Measurements from ENCODE around the gene EPHB1.

Gene EPHB1

DNA sequence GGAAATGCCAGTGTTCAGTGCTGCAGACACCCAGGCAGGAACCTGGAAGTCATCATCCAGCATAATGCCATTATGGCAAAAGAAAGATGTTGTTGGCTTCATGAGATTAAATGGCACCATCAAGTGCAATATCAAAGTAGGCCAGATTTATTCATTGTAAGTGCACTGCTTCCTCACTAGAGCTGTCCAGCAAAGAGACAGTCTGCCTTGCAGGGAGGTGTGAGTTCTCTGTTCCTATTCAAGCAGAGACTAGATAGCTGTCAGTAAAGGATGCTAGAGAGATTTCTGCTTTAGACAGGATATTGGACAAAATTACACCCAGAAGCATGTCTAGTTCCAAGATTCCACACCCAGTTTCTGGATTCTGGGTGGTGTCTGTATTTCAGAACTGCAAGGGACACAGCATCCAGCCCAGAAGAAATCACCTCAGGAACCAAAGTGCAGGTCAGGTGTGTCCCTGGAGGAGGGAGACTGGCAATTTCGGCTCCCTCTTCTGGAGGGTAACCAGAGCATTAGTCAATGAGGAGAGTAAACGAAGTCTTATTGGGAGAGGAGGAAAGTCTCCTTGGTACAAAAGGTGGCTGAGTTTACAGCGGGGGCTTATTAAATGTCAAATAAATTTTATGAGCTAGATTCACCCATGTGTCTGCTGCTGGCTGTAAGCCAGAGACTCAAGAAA lies 377.3 kb downstream of the EPHB1 start:
- DNase-seq = no peak

DNA sequence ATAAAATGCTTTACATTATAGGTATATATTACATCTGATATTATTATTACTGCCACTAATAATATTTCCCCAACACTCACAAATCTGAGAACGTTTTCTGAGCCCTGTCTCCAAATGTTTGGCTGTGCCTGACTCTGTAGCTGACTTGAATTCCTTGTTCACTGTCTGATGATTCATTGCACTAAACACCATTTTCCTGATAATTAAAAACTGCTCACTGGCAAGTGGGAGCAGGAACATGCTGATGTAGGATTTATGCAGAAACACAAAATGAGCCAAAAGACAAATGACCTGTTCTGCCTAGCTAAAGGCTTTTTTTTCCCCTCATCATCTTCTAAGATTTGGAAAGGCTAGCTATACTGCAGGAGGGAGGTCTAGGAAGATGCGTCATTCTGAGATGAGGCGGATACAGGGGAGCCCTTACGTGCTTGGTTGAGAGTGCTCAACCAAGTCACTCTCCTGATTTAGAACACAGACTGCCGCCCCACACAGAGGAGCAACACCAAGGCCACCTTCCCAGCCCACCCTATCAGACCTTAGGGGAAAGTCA lies 380.7 kb downstream of the EPHB1 start:
- DNase-seq = no peak

DNA sequence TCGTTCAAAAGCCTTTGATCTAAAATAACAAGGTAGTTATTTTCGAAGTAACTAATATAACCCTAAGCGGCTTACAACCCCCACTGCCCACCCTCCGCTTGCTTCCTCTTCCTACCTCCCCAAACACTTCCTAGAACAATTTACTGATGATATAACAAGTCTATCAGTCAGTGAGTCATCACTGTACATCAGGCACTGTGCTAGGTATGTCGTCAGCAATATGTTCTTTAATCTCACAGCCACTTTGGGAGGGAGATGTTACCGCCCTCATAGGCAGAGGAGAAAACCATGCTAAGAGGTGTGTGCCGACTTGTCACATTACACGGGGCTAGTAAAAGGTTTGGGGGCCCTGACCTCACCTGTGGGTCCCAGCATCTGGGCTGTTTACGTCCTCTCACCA lies 381.8 kb downstream of the EPHB1 start:
- DNase-seq = no peak

DNA sequence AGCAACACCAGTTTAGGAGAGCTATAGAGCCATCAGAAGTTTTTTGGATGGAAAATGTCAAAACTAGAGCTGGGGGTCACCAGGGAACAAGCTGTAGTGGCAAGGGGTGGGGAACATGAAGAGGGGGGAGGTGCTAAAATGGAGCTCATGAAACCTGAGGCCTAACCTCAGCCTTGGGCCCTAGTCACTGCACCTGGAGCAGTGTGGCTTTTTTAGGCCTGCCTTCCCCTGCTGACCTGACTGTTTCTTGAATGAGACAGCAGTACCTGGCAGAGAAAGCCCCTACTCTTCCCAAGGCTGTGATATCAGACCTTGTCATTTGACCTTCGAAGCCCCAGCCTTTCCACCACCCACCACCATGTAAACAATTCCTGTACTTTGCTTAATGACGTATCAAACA lies 383.5 kb downstream of the EPHB1 start:
- no peak for DNase-seq

DNA sequence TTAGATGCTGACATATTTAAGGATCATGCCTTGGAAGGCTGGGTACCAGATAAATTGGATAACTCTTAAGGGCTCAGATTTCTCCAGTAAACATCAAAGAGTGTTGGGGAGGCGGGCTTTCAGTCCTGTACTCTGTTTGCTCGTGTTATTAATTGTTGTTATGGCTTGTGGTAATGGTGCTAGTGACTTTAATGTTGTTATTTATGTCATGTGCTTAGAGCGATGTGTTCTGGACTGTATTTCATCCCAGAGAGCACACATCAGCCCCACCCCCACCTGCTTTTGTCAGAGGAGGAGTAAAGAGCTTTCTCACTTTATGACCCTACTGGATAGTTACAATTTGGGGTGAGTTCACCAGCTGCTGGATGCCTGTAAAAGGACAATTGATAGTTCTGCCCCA lies 386.3 kb downstream of the EPHB1 start:
- DNase-seq = no peak

DNA sequence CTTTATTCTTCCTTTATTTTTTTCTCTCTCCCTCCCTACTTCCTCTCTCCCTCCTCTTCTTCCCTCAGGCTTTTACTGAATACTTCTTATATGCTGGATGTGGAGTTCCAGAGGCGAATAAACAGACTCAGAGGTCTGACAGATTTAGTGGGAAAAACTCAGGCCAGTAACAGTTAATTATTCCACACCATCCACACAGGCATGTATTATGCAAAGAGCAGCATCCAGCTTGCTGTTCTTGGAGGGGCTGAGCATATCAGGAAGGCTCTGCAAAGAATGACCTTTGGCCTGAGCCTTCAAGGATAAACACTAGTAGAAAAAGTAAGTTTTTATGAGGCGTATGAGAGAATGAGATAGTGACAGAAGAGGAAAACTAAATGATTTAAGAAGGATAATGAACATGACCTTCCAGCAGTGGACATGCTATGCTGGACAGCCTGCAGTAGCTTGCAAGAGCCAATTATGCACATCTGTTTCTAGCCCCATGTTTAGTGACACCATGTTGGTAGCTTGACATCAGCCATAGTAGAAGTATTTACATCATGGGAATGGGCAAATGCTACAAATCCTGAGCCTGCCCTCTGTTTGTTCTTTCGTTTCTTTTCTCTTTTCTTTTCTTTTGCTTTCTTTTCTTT lies 387.4 kb downstream of the EPHB1 start:
- no peak for DNase-seq

DNA sequence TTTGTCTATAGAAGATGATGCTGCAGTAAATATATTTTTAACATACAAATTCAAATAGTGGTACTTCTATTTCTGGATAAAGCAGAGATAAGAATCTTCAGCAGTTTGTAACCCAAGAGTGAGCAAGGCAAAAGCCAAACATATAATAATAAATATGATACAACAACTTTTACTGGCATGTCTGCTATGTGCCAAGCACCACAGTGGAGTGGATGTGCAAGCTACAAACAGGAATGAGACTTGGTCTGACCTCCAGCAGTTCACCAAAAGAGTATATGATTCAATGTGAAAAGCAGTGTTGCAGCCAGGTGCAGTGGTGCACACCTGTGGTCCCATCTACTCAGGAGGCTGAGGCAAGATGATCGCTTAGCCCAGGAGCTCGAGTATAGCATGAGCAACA lies 395.6 kb downstream of the EPHB1 start:
- DNase-seq = no peak

DNA sequence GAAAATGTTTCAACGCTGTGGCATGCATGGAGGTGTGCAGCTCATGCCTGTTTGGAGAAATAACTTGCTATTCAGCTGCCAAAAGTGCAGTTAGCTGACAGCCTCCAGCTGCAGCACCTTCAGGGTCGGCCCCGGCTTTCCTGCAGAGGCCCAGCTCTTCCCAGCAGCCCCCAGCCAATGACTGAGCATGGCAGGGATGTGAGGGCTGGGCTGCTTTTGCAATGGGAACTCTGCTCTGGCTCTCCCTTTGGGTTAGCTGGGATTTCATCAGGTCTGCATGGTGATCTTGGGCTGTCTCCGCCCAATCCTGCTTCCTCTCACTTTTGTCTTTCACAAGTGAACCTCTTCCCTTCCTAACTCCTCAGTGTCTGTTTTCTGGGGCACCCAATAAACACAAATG lies 396.6 kb downstream of the EPHB1 start:
- no peak for DNase-seq

DNA sequence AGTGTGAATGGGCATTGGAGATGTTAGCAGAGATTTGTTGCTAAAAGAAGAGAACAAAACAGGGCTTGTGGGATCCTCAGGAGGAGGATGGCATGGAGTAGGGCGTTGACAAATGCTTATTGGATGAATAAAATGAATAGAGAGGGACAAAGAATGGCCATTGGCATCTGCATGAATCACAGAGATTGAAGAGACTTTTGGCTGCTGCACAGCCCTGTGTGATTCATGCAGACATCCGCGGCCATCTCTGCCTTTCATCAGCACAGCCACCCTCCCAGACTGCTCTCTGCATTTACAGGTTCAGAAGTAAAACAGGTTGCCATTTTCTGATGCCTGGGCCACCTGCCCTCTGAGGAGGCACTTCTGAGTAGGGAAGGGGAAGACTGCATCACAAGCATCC lies 397.9 kb downstream of the EPHB1 start:
- no peak for DNase-seq

DNA sequence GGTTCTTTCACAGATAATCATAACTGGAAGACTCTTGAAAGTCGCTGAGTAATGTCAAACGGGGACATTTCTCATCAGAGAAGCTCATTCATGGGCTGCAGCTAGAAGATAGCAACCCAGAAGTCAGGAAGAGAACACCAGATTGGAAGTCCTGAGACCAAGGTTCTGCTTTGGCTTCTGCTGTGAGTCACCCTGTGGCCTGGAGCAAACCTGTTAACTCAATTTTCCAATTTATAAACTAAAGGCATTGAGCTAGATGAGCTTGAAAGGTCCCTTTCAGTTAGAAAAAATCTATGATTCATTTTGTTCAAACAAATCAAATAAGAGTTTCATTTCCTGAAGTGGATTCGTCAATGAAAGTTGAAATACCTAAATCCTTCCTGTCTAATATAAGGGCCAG lies 402.2 kb downstream of the EPHB1 start:
- no peak for DNase-seq

DNA sequence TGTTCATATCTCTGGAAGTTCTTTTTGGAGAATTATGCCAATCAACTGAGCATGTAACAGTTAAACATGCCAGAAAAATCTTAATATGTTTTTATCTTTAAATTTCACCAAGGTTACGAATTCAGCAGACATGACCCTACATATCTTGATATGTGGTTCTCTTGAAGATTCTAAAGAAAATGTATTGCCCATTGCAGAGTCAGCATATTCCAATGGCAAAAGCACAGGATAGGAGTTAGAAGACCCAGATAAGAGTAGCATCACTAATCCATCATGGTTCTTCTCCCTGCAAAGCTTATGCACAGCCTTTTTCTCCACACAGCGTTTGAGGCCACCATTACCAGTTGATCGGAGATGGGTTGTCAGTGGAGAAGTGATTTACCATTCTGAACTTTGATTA lies 402.8 kb downstream of the EPHB1 start:
- no peak for DNase-seq

DNA sequence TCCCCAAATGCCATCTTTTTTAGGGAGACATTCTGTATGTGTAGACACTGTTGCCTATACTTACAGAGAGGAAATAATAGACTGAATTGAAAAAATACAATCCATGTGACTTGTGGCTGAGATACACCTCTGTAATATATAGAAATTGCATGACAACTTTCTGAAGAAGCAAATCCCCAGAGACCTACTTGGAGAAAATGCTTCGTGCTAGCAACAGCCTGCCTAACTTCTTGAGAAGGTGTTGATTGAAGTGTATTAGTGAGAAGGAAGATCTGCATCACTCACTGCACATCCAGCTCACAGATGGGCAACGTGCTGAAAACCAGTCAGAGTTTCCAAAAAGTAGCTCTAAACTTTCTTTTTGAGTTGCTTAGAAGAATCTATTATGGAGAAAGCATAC lies 404.1 kb downstream of the EPHB1 start:
- DNase-seq = no peak

DNA sequence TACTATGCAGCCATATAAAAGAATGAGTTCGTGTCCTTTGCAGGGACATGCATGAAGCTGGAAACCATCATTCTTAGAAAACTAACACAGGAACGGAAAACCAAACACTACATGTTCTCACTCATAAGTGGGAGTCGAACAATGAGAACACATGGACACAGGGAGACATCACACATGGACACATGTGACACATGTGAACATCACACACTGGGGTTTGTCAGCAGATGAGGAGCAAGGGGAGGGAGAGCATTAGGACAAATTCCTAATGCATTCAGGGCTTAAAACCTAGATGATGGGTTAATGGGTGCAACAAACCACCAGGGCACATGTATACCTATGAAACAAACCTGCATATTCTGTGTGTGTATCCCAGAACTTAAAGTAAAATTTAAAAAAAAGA lies 408.0 kb downstream of the EPHB1 start:
- DNase-seq = no peak

DNA sequence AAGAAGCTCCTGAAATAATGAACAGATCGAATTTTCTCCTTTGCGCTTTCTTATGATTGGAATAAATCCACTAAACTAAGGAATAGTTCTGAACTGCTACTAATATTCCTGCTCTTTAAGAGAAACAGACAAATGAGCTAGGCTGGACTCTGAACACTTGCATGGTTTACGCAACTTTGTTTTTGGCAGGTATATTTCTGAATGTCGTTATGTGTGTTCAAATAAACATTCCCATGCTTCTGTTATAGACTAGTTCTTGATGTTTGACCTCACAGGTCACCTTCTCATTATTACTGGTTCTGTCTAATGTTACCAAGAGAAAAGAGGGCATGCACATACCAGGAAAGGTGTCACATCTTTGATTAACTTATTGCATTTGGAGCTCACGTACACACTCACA lies 418.2 kb downstream of the EPHB1 start:
- no peak for DNase-seq

DNA sequence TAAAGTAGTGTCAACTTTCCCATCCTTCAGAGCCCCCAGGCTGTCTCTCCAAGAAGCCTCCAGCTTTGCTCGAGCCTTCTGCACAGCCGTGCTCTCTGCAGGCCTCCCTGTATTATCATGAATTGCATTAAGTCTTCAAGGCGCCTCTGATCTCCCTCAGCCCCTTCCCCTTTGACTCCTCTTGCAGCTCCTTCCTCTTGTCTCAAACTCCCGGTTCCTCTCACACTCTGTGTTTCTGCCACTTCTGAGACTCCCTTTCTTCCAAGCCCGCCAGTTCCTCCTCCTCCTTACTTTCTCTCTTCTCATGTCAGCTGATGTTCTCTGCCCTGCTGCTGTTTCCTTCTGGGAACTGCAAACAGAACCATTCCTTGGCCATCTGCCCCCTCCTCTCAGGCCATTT lies 418.8 kb downstream of the EPHB1 start:
- no peak for DNase-seq

DNA sequence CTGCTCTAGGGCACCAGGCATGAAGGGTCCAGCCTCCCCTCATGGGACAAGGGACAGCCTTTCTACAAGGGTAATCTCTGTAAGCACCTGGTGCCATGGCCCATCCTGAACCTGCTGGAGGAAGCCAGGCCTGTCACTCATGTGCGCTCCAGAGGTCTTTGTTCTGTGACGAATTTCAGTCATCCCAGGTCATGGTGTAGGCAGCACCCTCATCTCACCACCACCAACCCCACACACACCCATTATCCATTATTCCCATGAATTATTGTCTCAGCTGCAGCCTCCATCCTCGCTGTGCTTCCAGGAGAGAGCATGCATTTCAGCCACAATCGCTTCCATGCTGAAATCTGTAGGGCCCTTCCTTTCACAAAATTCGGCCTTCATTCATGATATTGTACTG lies 419.3 kb downstream of the EPHB1 start:
- DNase-seq = no peak

DNA sequence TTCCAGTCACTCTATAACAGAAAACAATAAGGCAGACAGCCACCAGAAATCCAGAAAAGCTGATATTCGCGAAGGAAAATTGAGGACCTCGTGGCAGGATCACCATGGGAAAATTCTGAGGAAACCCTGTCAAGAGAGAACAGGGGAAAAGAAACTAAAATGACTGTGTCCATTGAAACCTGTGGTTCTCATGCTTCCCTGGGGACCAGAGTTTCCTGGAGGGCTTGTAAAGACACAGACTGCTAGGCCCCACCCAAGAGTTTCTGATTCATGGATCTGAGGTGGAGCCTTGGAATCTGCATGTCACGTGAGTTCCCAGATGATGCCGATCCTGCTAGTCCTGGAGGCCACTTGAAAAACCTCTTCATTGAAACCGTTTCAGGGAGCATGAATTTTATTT lies 420.5 kb downstream of the EPHB1 start:
- no peak for DNase-seq

DNA sequence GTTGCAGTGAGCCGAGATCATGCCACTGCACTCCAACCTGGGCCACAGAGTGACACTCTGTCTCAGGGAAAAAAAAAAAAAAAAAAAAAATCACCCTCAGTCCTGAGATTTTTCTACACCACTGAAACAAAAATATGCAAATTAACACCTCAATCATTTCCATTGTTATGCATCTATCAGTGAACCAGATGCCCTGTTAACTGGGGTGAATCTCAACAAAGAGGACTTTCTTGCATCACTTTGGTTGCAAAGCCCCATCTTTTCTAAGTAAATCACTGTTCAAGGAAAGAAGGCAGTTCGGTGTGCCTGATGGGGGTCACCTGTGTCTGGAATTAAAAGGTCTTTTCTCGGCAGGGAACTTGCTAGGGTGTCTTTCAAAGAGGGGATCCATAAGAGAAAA lies 421.6 kb downstream of the EPHB1 start:
- DNase-seq = no peak

DNA sequence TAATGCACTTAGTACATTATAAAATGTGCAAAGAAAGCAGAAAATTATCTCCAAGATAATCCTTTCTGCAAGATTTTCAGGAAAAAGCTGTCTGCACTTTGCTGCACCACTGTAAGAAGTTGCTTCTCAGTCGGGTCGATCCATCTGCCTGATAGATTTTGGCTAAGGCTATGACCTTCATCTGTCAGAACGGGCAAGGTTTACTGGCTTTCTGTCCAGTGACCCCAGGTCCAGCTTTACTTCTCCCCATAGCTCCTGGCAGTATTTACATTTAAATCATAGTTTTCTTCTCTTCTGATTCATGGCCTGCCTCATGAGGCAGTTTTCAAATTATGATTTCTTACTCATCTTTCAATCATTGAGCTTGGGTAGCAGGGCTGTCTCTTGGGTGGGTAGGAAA lies 422.7 kb downstream of the EPHB1 start:
- no peak for DNase-seq

DNA sequence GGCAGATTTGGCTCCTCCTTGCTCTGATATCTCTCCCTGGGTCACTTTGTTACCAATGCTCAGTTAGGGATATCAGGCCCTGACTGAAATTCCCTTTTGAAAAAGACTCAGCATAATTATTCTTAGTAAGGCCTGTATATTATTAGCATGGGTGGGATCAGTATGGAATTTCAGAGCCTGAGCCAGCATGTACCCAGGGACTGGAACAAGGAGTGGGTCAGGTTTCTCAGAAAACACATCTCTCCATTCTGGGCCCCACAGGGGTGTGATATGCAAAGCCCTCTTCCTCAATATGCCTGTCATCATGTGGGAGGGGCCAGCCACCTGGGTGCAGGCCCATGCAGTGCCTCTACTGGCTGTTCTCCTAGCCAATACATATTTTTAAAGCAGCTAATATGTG lies 423.2 kb downstream of the EPHB1 start:
- no peak for DNase-seq

DNA sequence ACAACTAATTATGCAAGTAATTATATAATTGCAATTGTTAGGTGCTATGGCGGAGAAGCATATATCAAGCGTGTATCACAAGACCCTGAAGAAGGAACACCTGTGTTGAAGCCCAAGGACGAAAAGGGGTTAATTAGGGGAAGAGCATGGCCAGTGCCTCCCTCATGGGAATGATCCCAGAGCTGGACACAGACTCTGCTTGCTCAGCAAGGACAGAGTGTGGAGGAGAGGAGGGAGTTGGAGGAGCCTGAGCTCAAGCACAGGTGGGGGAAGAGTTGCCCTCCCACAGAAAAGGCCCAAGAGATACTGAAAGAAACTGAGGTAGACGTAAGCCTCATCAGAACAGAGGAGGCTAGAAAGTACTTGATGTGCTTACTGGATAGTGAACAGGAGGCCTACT lies 423.7 kb downstream of the EPHB1 start:
- DNase-seq = no peak

DNA sequence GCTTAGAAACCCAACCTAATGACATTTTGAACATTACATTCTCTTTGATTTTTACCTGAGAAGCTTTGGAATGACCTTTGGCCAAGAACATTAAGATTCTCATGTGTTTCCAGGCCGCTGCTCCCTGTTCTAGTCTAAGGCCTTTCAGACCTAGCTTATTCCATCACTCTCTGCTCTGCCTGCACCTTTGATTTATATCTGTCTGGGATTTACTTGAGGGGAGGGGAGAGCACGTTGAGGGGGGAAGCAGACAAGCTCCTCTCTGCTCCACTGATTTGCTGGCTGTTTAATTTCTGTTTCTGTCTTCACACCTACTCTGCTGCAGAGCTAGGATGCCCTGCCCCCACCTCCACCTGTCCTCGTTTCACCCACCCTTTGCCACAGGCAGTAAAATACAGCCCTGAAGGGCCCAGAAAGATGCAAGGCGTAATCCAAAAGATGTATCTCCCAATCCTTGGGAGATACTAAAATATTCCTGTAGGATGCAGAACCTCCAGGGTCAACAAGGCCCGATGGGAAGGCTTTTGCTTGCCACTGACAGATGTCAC lies 429.8 kb downstream of the EPHB1 start:
- DNase-seq = no peak

DNA sequence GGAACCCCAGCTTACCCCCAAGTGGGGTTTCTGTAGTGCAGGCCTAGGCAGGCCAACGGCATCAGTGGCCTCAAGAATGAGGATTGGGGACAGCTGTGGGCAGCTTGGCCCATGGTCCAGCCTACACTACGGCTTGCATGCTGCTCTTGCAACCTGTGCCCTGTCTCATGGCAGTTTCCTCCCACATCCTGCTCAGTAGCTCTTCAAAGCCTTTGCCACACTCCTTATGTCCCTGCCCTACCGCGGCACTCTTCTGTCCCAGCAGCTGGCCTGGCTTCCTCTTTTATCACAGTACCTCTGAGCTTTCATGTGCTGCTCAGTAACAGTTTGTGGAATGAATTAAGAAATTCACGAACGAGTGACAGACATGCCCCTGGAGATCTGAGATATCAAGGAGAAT lies 431.0 kb downstream of the EPHB1 start:
- DNase-seq = no peak

DNA sequence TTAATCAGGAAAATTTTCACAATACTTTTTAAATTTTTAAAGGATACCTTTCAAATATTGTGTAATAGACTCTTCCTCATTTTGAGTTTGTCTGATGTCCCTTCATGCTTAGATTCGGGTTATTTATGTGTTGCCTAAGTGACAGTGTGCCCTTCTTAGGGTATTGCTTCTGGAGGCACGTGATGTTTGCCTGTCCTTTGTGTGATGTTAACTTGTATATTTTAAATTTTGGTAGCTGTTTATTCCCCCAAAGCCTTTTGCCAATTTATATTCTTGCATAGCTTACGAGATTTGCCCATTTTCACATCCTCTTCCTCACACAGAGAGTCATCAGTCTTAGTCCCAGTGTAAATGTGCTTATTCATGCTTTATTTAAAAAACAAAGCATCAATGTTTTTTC lies 433.1 kb downstream of the EPHB1 start:
- no peak for DNase-seq
